ENCODE measurements around the gene TMX1.
A peak's percentile ranks its signal among the peaks of the same experiment; 100 is the strongest.

Gene TMX1

GRCh38 chr14:51289169-51289568 lies 49.1 kb downstream of the TMX1 start:
- no peak for DNase-seq (ENCODE audit: low read depth)
- H3K4me3 ChIP-seq (ENCODE audit: low read depth, low read length), result no peak overlapping the region

- H3K4me3 ChIP-seq (ENCODE audit: low read depth, low read length), result no peak overlapping the region
- no peak for DNase-seq (ENCODE audit: low read depth)
These were observed 50.1 kb downstream of the TMX1 start for GRCh38 chr14:51290132-51290531.

- no peak for DNase-seq (ENCODE audit: low read depth)
- no peak overlapping the region for H3K4me3 ChIP-seq (ENCODE audit: low read depth, low read length)
These were observed 51.0 kb downstream of the TMX1 start for GRCh38 chr14:51291016-51291415.

- no peak for DNase-seq (ENCODE audit: low read depth)
- no peak overlapping the region for H3K4me3 ChIP-seq (ENCODE audit: low read depth, low read length)
These were observed 53.3 kb downstream of the TMX1 start for GRCh38 chr14:51293149-51293911.

GRCh38 chr14:51293912-51294389 lies 53.9 kb downstream of the TMX1 start:
- no peak overlapping the region for H3K4me3 ChIP-seq (ENCODE audit: low read depth, low read length)
- no peak for DNase-seq (ENCODE audit: low read depth)

- H3K4me3 ChIP-seq (ENCODE audit: low read depth, low read length), result no peak overlapping the region
- no peak for DNase-seq (ENCODE audit: low read depth)
These were observed 55.0 kb downstream of the TMX1 start for GRCh38 chr14:51294951-51295525.

GRCh38 chr14:51295646-51296263 lies 55.7 kb downstream of the TMX1 start:
- H3K4me3 ChIP-seq (ENCODE audit: low read depth, low read length), result no peak overlapping the region
- DNase-seq (ENCODE audit: low read depth), result no peak

GRCh38 chr14:51297066-51297465 lies 57.0 kb downstream of the TMX1 start:
- no peak overlapping the region for H3K4me3 ChIP-seq (ENCODE audit: low read depth, low read length)

GRCh38 chr14:51298895-51299294 lies 58.8 kb downstream of the TMX1 start:
- DNase-seq (ENCODE audit: low read depth), result no peak

More at GRCh38 chr14:51297066-51297465, 57.0 kb downstream of the TMX1 start:
- no peak for DNase-seq (ENCODE audit: low read depth)

GRCh38 chr14:51302295-51303030 lies 62.4 kb downstream of the TMX1 start:
- H3K4me3 ChIP-seq (ENCODE audit: low read depth, low read length), result no peak overlapping the region
- no peak for DNase-seq (ENCODE audit: low read depth)

More at GRCh38 chr14:51298895-51299294, 58.8 kb downstream of the TMX1 start:
- no peak overlapping the region for H3K4me3 ChIP-seq (ENCODE audit: low read depth, low read length)

GRCh38 chr14:51304438-51304837 lies 64.4 kb downstream of the TMX1 start:
- no peak for DNase-seq (ENCODE audit: low read depth)
- H3K4me3 ChIP-seq (ENCODE audit: low read depth, low read length), result no peak overlapping the region

- peak; percentile 90 for DNase-seq (ENCODE audit: low read depth)
- H3K4me3 ChIP-seq (ENCODE audit: low read depth, low read length), result no peak overlapping the region
These were observed 64.9 kb downstream of the TMX1 start for GRCh38 chr14:51304941-51305340.

GRCh38 chr14:51305751-51306150 lies 65.7 kb downstream of the TMX1 start:
- DNase-seq (ENCODE audit: low read depth), result no peak
- no peak overlapping the region for H3K4me3 ChIP-seq (ENCODE audit: low read depth, low read length)

Data from skeletal muscle cell (primary cell).